SH-SY5Y (cell line): ENCODE results near the gene STEAP2.

Source experiments
- GATA2 ChIP-seq: IDR thresholded peaks from 2 replicates; pipeline ENCODE4 v1.6.1; 2011; ENCODE audit warnings: mild to moderate bottlenecking, low read depth, low read length
- GATA3 ChIP-seq: IDR thresholded peaks from 2 replicates; pipeline ENCODE4 v1.6.1; 2011; ENCODE audit warnings: low read depth, mild to moderate bottlenecking, low read length, moderate library complexity

GRCh38 chr7:90269163-90269562 lies 57.6 kb downstream of the STEAP2 start:
- TF ChIP-seq GATA2 (no peak), GATA3 (no peak)
